GM23338 (cell line): Measurements from ENCODE around the gene CIB4. TPM values are rescaled to one million over a fixed set of nuclear protein-coding genes. Genes with fewer than 3 reads are reported as not detected.
A peak's percentile ranks its signal among the peaks of the same experiment; 100 is the strongest.

Experiments
- ATAC-seq: fragments of 200-7000 bp; cut with Tn5 transposase; 3 replicates; pipeline ENCODE4 v1.9.1; 2020
- DNase-seq: peaks from one replicate; pipeline ENCODE4 v3.0.0-alpha.2; 2015; ENCODE audit warnings: low spot score
- H2AFZ ChIP-seq: fragments of 200-600 bp; sonication (generic); 2 replicates; pipeline ENCODE4 v1.8.0; 2016; ENCODE audit warnings: antibody characterized with exemption, mild to moderate bottlenecking, moderate library complexity
- H3F3A ChIP-seq: fragments of 200-600 bp; sonication (generic); replicated peaks from 2 replicates; pipeline ENCODE4 v1.8.0; 2017; ENCODE audit warnings: antibody characterized with exemption, mixed run types, low read depth
- H3K27ac ChIP-seq: fragments of 200-600 bp; sonication (generic); 2 replicates; pipeline ENCODE4 v1.6.1; 2016; ENCODE audit warnings: low read depth
- H3K27me3 ChIP-seq: fragments of 200-600 bp; sonication (generic); 2 replicates; pipeline ENCODE4 v1.8.0; 2016; ENCODE audit warnings: mild to moderate bottlenecking, mixed run types, moderate library complexity; ENCODE audit not compliant: insufficient read depth
- H3K36me3 ChIP-seq: fragments of 200-600 bp; sonication (generic); 2 replicates; pipeline ENCODE4 v1.8.0; 2016; ENCODE audit warnings: mild to moderate bottlenecking; ENCODE audit not compliant: insufficient read depth
- H3K4me1 ChIP-seq: fragments of 200-600 bp; sonication (generic); 2 replicates; pipeline ENCODE4 v1.8.0; 2016; ENCODE audit warnings: mild to moderate bottlenecking, moderate library complexity; ENCODE audit not compliant: insufficient read depth
- H3K4me2 ChIP-seq: fragments of 200-600 bp; sonication (generic); 2 replicates; pipeline ENCODE4 v1.7.1; 2017; ENCODE audit warnings: mixed run types
- H3K4me3 ChIP-seq: fragments of 200-600 bp; sonication (generic); 2 replicates; pipeline ENCODE4 v1.6.1; 2016; ENCODE audit warnings: mixed run types
- H3K79me2 ChIP-seq: fragments of 200-600 bp; sonication (generic); replicated peaks from 2 replicates; pipeline ENCODE4 v1.8.0; 2017; ENCODE audit warnings: mild to moderate bottlenecking; ENCODE audit not compliant: insufficient read depth
- H3K9me2 ChIP-seq: fragments of 200-600 bp; sonication (generic); 2 replicates; pipeline ENCODE4 v1.8.0; 2017; ENCODE audit not compliant: insufficient read depth
- H4K20me1 ChIP-seq: fragments of 200-600 bp; sonication (generic); replicated peaks from 2 replicates; pipeline ENCODE4 v1.8.0; 2017; ENCODE audit warnings: mild to moderate bottlenecking; ENCODE audit not compliant: insufficient read depth
- H3K27ac Mint-ChIP-seq: 2 replicates; pipeline ENCODE4 v1.8.0; 2020; ENCODE audit warnings: inconsistent platforms, mild to moderate bottlenecking, moderate library complexity, mixed read lengths
- H3K27me3 Mint-ChIP-seq: 3 replicates; pipeline ENCODE4 v1.8.0; 2022; ENCODE audit warnings: low read depth, mild to moderate bottlenecking, moderate library complexity, mixed read lengths, inconsistent platforms; ENCODE audit not compliant: insufficient read depth, poor library complexity
- H3K36me3 Mint-ChIP-seq: 3 replicates; pipeline ENCODE4 v1.8.0; 2021; ENCODE audit warnings: low read depth, mild to moderate bottlenecking, inconsistent platforms, moderate library complexity, mixed read lengths
- H3K4me1 Mint-ChIP-seq: 3 replicates; pipeline ENCODE4 v1.8.0; 2020; ENCODE audit warnings: mild to moderate bottlenecking, inconsistent platforms, mixed read lengths
- H3K4me3 Mint-ChIP-seq: 3 replicates; pipeline ENCODE4 v1.8.0; 2021; ENCODE audit warnings: moderate library complexity, mild to moderate bottlenecking, inconsistent platforms, mixed read lengths
- H3K9me3 Mint-ChIP-seq: 3 replicates; pipeline ENCODE4 v1.8.0; 2020; ENCODE audit warnings: moderate library complexity, mild to moderate bottlenecking, inconsistent platforms, mixed read lengths
- CREB1 ChIP-seq: fragments of 250-450 bp; sonication (Bioruptor Pico); IDR thresholded peaks from 2 replicates; pipeline ENCODE4 v1.5.0; 2020; ENCODE audit warnings: low read depth, mild to moderate bottlenecking, moderate library complexity
- EZH2 ChIP-seq: fragments of 200-600 bp; sonication (generic); IDR thresholded peaks from one replicate; pipeline ENCODE4 v1.8.0; 2017; ENCODE audit warnings: antibody characterized with exemption, mild to moderate bottlenecking, low read depth; ENCODE audit not compliant: unreplicated experiment
- EZH2phosphoT487 ChIP-seq: fragments of 200-600 bp; sonication (generic); IDR thresholded peaks from one replicate; pipeline ENCODE4 v1.8.1; 2018; ENCODE audit warnings: antibody characterized with exemption; ENCODE audit not compliant: unreplicated experiment
- JUNB ChIP-seq: IDR thresholded peaks from one replicate; pipeline ENCODE4 v1.6.1; 2016; ENCODE audit warnings: antibody characterized with exemption; ENCODE audit not compliant: unreplicated experiment
- NANOG ChIP-seq: IDR thresholded peaks from 2 replicates; pipeline ENCODE4 v1.6.1; 2016; ENCODE audit warnings: antibody characterized with exemption, borderline replicate concordance
- POLR2AphosphoS5 ChIP-seq: IDR thresholded peaks from 2 replicates; pipeline ENCODE4 v1.6.1; 2016; ENCODE audit warnings: antibody characterized with exemption, low read depth
- STAT1 ChIP-seq: IDR thresholded peaks from one replicate; pipeline ENCODE4 v1.6.1; 2016; ENCODE audit warnings: antibody characterized with exemption; ENCODE audit not compliant: unreplicated experiment
- ZNF114 ChIP-seq: fragments of 250-450 bp; sonication (Bioruptor Pico); IDR thresholded peaks from 2 replicates; pipeline ENCODE4 v1.5.0; 2020; ENCODE audit warnings: mild to moderate bottlenecking, moderate library complexity
- ZNF331 ChIP-seq: fragments of 250-450 bp; sonication (Bioruptor Pico); IDR thresholded peaks from 2 replicates; pipeline ENCODE4 v1.5.0; 2020; ENCODE audit warnings: low read depth, mild to moderate bottlenecking, moderate library complexity
- polyA plus RNA-seq: library from polyadenylated mRNA; unstranded; fragments of >200 nt; fragmentation: Nextera tagmentation; extraction: Ambion mirVana; gene quantifications from 2 replicates; pipeline ENCODE4 v1.2.1, GENCODE V29; 2016
- total RNA-seq: library from RNA; depleted of rRNA; stranded (reverse); fragments of >200 nt; shearing (Covaris generic); gene quantifications from 2 replicates; pipeline ENCODE4 v1.2.3, GENCODE V29; 2014
- TF ChIP-seq, protein P1 (sequence below): IDR thresholded peaks from 2 replicates; pipeline ENCODE4 v1.6.1; 2016; ENCODE audit warnings: antibody characterized with exemption
- TF ChIP-seq, protein P2 (sequence below): IDR thresholded peaks from one replicate; pipeline ENCODE4 v1.6.1; 2018; ENCODE audit warnings: antibody characterized with exemption; ENCODE audit not compliant: unreplicated experiment
- TF ChIP-seq, protein P3 (sequence below), 2 experiments: fragments of 200-600 bp in 1 of 2; sonication (generic) in 1 of 2; conservative IDR thresholded peaks; 2 replicates each; pipeline versions ENCODE4 v1.5.1 to v1.6.1; 2016 to 2017; ENCODE audit warnings: antibody characterized with exemption in 2 of 2, low read depth in 2 of 2, mild to moderate bottlenecking in 2 of 2, moderate library complexity in 1 of 2
- TF ChIP-seq, protein P4 (sequence below): fragments of 250-450 bp; sonication (Bioruptor Pico); IDR thresholded peaks from 2 replicates; pipeline ENCODE4 v1.5.0; 2020; ENCODE audit warnings: mild to moderate bottlenecking, moderate library complexity

Gene CIB4
- total and polyA plus RNA-seq, 2 experiments from 2014 or later: not detected

DNA sequence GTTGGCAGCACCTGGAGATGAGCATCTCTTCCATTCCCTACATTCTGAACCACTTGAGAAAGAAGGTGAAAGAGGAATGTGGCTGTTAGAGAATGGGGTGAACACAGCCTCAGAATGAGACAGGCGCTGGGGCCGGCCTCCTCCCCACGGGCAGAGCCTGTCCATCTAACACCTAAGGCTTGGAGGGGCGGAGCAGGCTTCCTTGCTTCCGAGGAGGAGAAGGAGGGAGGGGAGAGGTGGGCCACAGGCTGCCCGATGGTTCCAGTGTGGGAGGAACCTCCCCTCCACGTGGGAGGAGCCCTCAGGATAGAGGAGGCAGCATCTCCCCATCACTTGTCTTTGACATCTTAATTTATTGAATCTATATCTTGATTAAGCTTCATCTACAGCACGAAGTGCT lies 68.6 kb downstream of the CIB4 start:
- peaks cover 12% of the 10 kb centered on the region for H3K27me3 Mint-ChIP-seq
- H3K4me2 ChIP-seq: no peak overlapping the region
- H3K4me1 Mint-ChIP-seq: peaks cover 29% of the 10 kb centered on the region
- H3K9me3 Mint-ChIP-seq: no peaks in the 10 kb centered on the region
- no peaks in the 10 kb centered on the region for H3K79me2 ChIP-seq
- no peaks in the 10 kb centered on the region for H3K36me3 Mint-ChIP-seq
- no peaks in the 10 kb centered on the region for H3K36me3 ChIP-seq
- no peak overlapping the region; the same call in 1 of the 2 replicates for H2AFZ ChIP-seq
- peak; percentile 41 for ATAC-seq
- DNase-seq: peak; percentile 45
- no peak overlapping the region for H3K27ac ChIP-seq
- no peak overlapping the region; the same call in 2 of the 3 replicates for H3K4me3 Mint-ChIP-seq
- H3K4me1 ChIP-seq: peaks cover 6% of the 10 kb centered on the region; the same call in 1 of the 2 replicates
- TF ChIP-seq ZNF331 (CRISPR knock-in tag): no peak
- TF ChIP-seq POLR2AphosphoS5: no peak
- TF ChIP-seq EZH2: no peak
- no peak for TF ChIP-seq NANOG
- TF ChIP-seq STAT1: no peak
- TF ChIP-seq JUNB: no peak
- TF ChIP-seq EZH2phosphoT487: no peak
- TF ChIP-seq, protein P1, sequence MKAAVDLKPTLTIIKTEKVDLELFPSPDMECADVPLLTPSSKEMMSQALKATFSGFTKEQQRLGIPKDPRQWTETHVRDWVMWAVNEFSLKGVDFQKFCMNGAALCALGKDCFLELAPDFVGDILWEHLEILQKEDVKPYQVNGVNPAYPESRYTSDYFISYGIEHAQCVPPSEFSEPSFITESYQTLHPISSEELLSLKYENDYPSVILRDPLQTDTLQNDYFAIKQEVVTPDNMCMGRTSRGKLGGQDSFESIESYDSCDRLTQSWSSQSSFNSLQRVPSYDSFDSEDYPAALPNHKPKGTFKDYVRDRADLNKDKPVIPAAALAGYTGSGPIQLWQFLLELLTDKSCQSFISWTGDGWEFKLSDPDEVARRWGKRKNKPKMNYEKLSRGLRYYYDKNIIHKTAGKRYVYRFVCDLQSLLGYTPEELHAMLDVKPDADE: no peak
- TF ChIP-seq, protein P2, sequence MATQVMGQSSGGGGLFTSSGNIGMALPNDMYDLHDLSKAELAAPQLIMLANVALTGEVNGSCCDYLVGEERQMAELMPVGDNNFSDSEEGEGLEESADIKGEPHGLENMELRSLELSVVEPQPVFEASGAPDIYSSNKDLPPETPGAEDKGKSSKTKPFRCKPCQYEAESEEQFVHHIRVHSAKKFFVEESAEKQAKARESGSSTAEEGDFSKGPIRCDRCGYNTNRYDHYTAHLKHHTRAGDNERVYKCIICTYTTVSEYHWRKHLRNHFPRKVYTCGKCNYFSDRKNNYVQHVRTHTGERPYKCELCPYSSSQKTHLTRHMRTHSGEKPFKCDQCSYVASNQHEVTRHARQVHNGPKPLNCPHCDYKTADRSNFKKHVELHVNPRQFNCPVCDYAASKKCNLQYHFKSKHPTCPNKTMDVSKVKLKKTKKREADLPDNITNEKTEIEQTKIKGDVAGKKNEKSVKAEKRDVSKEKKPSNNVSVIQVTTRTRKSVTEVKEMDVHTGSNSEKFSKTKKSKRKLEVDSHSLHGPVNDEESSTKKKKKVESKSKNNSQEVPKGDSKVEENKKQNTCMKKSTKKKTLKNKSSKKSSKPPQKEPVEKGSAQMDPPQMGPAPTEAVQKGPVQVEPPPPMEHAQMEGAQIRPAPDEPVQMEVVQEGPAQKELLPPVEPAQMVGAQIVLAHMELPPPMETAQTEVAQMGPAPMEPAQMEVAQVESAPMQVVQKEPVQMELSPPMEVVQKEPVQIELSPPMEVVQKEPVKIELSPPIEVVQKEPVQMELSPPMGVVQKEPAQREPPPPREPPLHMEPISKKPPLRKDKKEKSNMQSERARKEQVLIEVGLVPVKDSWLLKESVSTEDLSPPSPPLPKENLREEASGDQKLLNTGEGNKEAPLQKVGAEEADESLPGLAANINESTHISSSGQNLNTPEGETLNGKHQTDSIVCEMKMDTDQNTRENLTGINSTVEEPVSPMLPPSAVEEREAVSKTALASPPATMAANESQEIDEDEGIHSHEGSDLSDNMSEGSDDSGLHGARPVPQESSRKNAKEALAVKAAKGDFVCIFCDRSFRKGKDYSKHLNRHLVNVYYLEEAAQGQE: no peak
- TF ChIP-seq ZNF114: no peak
- TF ChIP-seq, protein P3, sequence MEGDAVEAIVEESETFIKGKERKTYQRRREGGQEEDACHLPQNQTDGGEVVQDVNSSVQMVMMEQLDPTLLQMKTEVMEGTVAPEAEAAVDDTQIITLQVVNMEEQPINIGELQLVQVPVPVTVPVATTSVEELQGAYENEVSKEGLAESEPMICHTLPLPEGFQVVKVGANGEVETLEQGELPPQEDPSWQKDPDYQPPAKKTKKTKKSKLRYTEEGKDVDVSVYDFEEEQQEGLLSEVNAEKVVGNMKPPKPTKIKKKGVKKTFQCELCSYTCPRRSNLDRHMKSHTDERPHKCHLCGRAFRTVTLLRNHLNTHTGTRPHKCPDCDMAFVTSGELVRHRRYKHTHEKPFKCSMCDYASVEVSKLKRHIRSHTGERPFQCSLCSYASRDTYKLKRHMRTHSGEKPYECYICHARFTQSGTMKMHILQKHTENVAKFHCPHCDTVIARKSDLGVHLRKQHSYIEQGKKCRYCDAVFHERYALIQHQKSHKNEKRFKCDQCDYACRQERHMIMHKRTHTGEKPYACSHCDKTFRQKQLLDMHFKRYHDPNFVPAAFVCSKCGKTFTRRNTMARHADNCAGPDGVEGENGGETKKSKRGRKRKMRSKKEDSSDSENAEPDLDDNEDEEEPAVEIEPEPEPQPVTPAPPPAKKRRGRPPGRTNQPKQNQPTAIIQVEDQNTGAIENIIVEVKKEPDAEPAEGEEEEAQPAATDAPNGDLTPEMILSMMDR (conservative IDR thresholded peaks at IDR 0.05; ENCODE audit: low read depth in 2 of 2): no peak
- TF ChIP-seq, protein P4, sequence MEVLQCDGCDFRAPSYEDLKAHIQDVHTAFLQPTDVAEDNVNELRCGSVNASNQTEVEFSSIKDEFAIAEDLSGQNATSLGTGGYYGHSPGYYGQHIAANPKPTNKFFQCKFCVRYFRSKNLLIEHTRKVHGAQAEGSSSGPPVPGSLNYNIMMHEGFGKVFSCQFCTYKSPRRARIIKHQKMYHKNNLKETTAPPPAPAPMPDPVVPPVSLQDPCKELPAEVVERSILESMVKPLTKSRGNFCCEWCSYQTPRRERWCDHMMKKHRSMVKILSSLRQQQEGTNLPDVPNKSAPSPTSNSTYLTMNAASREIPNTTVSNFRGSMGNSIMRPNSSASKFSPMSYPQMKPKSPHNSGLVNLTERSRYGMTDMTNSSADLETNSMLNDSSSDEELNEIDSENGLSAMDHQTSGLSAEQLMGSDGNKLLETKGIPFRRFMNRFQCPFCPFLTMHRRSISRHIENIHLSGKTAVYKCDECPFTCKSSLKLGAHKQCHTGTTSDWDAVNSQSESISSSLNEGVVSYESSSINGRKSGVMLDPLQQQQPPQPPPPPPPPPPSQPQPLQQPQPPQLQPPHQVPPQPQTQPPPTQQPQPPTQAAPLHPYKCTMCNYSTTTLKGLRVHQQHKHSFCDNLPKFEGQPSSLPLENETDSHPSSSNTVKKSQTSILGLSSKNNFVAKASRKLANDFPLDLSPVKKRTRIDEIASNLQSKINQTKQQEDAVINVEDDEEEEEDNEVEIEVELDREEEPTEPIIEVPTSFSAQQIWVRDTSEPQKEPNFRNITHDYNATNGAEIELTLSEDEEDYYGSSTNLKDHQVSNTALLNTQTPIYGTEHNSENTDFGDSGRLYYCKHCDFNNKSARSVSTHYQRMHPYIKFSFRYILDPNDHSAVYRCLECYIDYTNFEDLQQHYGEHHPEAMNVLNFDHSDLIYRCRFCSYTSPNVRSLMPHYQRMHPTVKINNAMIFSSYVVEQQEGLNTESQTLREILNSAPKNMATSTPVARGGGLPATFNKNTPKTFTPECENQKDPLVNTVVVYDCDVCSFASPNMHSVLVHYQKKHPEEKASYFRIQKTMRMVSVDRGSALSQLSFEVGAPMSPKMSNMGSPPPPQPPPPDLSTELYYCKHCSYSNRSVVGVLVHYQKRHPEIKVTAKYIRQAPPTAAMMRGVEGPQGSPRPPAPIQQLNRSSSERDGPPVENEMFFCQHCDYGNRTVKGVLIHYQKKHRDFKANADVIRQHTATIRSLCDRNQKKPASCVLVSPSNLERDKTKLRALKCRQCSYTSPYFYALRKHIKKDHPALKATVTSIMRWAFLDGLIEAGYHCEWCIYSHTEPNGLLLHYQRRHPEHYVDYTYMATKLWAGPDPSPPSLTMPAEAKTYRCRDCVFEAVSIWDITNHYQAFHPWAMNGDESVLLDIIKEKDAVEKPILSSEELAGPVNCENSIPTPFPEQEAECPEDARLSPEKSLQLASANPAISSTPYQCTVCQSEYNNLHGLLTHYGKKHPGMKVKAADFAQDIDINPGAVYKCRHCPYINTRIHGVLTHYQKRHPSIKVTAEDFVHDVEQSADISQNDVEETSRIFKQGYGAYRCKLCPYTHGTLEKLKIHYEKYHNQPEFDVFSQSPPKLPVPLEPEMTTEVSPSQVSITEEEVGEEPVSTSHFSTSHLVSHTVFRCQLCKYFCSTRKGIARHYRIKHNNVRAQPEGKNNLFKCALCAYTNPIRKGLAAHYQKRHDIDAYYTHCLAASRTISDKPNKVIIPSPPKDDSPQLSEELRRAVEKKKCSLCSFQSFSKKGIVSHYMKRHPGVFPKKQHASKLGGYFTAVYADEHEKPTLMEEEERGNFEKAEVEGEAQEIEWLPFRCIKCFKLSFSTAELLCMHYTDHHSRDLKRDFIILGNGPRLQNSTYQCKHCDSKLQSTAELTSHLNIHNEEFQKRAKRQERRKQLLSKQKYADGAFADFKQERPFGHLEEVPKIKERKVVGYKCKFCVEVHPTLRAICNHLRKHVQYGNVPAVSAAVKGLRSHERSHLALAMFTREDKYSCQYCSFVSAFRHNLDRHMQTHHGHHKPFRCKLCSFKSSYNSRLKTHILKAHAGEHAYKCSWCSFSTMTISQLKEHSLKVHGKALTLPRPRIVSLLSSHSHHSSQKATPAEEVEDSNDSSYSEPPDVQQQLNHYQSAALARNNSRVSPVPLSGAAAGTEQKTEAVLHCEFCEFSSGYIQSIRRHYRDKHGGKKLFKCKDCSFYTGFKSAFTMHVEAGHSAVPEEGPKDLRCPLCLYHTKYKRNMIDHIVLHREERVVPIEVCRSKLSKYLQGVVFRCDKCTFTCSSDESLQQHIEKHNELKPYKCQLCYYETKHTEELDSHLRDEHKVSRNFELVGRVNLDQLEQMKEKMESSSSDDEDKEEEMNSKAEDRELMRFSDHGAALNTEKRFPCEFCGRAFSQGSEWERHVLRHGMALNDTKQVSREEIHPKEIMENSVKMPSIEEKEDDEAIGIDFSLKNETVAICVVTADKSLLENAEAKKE: no peak
- TF ChIP-seq CREB1 (CRISPR knock-in tag): no peak
- H3K4me3 ChIP-seq: no peak overlapping the region
- H3F3A ChIP-seq: no peaks in the 10 kb centered on the region
- no peaks in the 10 kb centered on the region for H4K20me1 ChIP-seq
- no peaks in the 10 kb centered on the region for H3K27me3 ChIP-seq
- H3K9me2 ChIP-seq: no peaks in the 10 kb centered on the region
- H3K27ac Mint-ChIP-seq: no peak overlapping the region
